Liver (tissue), 9 donors: ENCODE results near the gene LRRC28. TPM values are rescaled to one million over a fixed set of nuclear protein-coding genes. Genes with fewer than 3 reads are reported as not detected.

Source experiments
- DNase-seq: peaks from one replicate; pipeline ENCODE4 v3.0.0-alpha.2; 2017; ENCODE audit warnings: low spot score
- H3K27ac ChIP-seq, 2 donors: one replicate each; pipeline ENCODE4 v1.7.0; 2013; ENCODE audit warnings: inconsistent platforms in 2 of 2, low read length in 2 of 2, control low read depth in 1 of 2, low read depth in 1 of 2, mild to moderate bottlenecking in 1 of 2
- H3K27me3 ChIP-seq, 4 donors: one replicate each; pipeline versions ENCODE4 v1.6.1 to v1.7.0; 2013; ENCODE audit warnings: low read length in 3 of 4, inconsistent platforms in 1 of 4, mild to moderate bottlenecking in 1 of 4, moderate library complexity in 1 of 4; ENCODE audit not compliant: control insufficient read depth in 4 of 4, insufficient read depth in 4 of 4
- H3K36me3 ChIP-seq, 4 donors: one replicate each; pipeline versions ENCODE4 v1.6.1 to v1.7.0; 2013; ENCODE audit warnings: low read length in 3 of 4, mild to moderate bottlenecking in 3 of 4, low read depth in 1 of 4, moderate library complexity in 1 of 4; ENCODE audit not compliant: control insufficient read depth in 4 of 4, insufficient read depth in 3 of 4
- H3K4me1 ChIP-seq, 4 donors: one replicate each; pipeline versions ENCODE4 v1.6.1 to v1.7.0; 2013; ENCODE audit warnings: low read length in 3 of 4, mild to moderate bottlenecking in 3 of 4, moderate library complexity in 1 of 4; ENCODE audit not compliant: control insufficient read depth in 4 of 4, insufficient read depth in 4 of 4
- H3K4me3 ChIP-seq, 3 donors: one replicate each; pipeline versions ENCODE4 v1.6.1 to v1.7.0; 2013; ENCODE audit warnings: low read length in 3 of 3, control low read depth in 1 of 3, low read depth in 1 of 3, mild to moderate bottlenecking in 1 of 3
- H3K9ac ChIP-seq, 2 donors: one replicate each; pipeline ENCODE4 v1.7.0; 2013; ENCODE audit warnings: low read length in 2 of 2, mild to moderate bottlenecking in 2 of 2, moderate library complexity in 2 of 2, control low read depth in 1 of 2, low read depth in 1 of 2
- H3K9me3 ChIP-seq, 4 donors: one replicate each; pipeline versions ENCODE4 v1.6.1 to v1.7.0; 2013; ENCODE audit warnings: low read length in 3 of 4; ENCODE audit not compliant: control insufficient read depth in 4 of 4
- CTCF ChIP-seq: fragments of 150-350 bp; IDR thresholded peaks from 2 replicates; pipeline ENCODE4 v1.5.1; 2017; ENCODE audit warnings: improper control_type of control experiment, low read depth, low read length; ENCODE audit not compliant: missing input control
- EGR1 ChIP-seq, 2 donors: IDR thresholded peaks; 2 replicates each; pipeline ENCODE4 v1.6.1; 2016 to 2018; ENCODE audit warnings: antibody characterized with exemption in 2 of 2, low read depth in 2 of 2
- FOXA1 ChIP-seq: IDR thresholded peaks from 2 replicates; pipeline ENCODE4 v1.6.1; 2016; ENCODE audit warnings: antibody characterized with exemption
- FOXA2 ChIP-seq: IDR thresholded peaks from 2 replicates; pipeline ENCODE4 v1.6.1; 2016; ENCODE audit warnings: antibody characterized with exemption
- GABPA ChIP-seq, 2 donors: IDR thresholded peaks in 1 of 2; conservative IDR thresholded peaks in 1 of 2; 2 replicates each; pipeline ENCODE4 v1.6.1; 2016; ENCODE audit warnings: antibody characterized with exemption in 2 of 2, mild to moderate bottlenecking in 1 of 2, moderate library complexity in 1 of 2
- HNF4A ChIP-seq, 2 donors: conservative IDR thresholded peaks; 2 replicates each; pipeline ENCODE4 v1.6.1; 2016; ENCODE audit warnings: antibody characterized with exemption in 2 of 2, mild to moderate bottlenecking in 2 of 2
- HNF4G ChIP-seq: IDR thresholded peaks from 2 replicates; pipeline ENCODE4 v1.6.1; 2016; ENCODE audit warnings: antibody characterized with exemption
- JUND ChIP-seq, 2 donors: IDR thresholded peaks; 2 replicates each; pipeline ENCODE4 v1.6.1; 2016; ENCODE audit warnings: antibody characterized with exemption in 2 of 2
- MAX ChIP-seq: IDR thresholded peaks from 2 replicates; pipeline ENCODE4 v1.6.1; 2016; ENCODE audit warnings: antibody characterized with exemption
- NR2F2 ChIP-seq: IDR thresholded peaks from 2 replicates; pipeline ENCODE4 v1.6.1; 2016; ENCODE audit warnings: antibody characterized with exemption
- RAD21 ChIP-seq, 2 donors: IDR thresholded peaks; 2 replicates each; pipeline ENCODE4 v1.6.1; 2016; ENCODE audit warnings: antibody characterized with exemption in 2 of 2, mild to moderate bottlenecking in 2 of 2
- REST ChIP-seq: IDR thresholded peaks from 2 replicates; pipeline ENCODE4 v1.6.1; 2016; ENCODE audit warnings: antibody characterized with exemption, mild to moderate bottlenecking
- RXRA ChIP-seq, 2 donors: IDR thresholded peaks; 2 replicates each; pipeline ENCODE4 v1.6.1; 2017 to 2018; ENCODE audit warnings: antibody characterized with exemption in 2 of 2, mild to moderate bottlenecking in 1 of 2
- SP1 ChIP-seq: IDR thresholded peaks from 2 replicates; pipeline ENCODE4 v1.6.1; 2018; ENCODE audit warnings: antibody characterized with exemption, mild to moderate bottlenecking
- TAF1 ChIP-seq: conservative IDR thresholded peaks from 2 replicates; pipeline ENCODE4 v1.6.1; 2016; ENCODE audit warnings: antibody characterized with exemption, mild to moderate bottlenecking
- YY1 ChIP-seq: IDR thresholded peaks from 2 replicates; pipeline ENCODE4 v1.6.1; 2016; ENCODE audit warnings: antibody characterized with exemption, mild to moderate bottlenecking
- ZBTB33 ChIP-seq: IDR thresholded peaks from 2 replicates; pipeline ENCODE4 v1.6.1; 2016; ENCODE audit warnings: antibody characterized with exemption
- WGBS: extraction: QIAGEN DNeasy Blood & Tissue Kit; methylation state at CpG from one replicate; pipeline ENCODE4 v1.1.7; 2013; 5-methylcytosine and 5-hydroxymethylcytosine counted together
- polyA plus RNA-seq, 2 donors: library from polyadenylated mRNA; stranded (reverse) in 1 of 2; unstranded in 1 of 2; fragments of 200-250 nt in 1 of 2; fragments of >200 nt in 1 of 2; fragmentation: Nextera tagmentation in 1 of 2; extraction: Ambion mirVana in 1 of 2; gene quantifications; one replicate each; pipeline versions ENCODE4 v1.2.1 to v1.2.3, GENCODE V29; 2013 to 2015
- total RNA-seq, 2 donors: library from RNA; depleted of rRNA; stranded (reverse); fragments of >200 nt; gene quantifications; one replicate each; pipeline ENCODE4 v1.2.3, GENCODE V29; 2014
- donor health status: healthy.
- donor health status: healthy.
- donor health status: healthy.
- donor health status: healthy.
- donor health status: healthy.

LRRC28 gene
- total and polyA plus RNA-seq, 4 donors = 15.4 to 46.6 (median 41.0) TPM

DNA sequence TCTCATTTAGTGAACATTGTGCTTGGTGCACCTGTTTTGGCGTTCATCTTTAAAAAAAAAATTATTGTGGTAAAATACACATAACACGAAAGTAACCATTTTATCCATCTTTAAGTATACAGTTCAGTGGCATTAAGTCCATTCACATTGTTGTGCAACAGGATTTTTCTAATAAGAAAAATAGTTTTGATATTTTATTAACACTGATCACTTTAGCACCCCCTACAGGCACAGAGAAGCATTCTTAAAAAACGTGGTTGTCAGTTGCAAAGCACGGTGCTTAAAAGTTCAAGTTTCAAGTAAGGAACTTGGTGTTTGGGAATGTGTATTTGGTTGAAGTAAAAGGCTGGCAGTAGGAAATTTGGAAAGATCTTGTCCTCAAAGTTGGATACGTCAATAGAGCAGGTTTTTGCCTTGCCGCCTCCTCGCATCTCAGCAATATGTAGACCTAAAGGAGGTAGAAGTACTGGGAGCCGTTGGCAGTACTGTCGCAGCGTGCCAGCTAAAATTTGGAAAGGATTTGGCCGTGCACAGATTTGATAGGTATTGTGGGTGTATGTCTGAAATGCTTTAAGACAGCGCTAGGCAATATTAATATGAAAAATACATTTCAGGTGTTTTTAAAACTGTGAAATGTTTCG, 110.4 kb downstream of the LRRC28 start:
- H3K9ac ChIP-seq = no peak overlapping the region
- H3K27me3 ChIP-seq = no peaks in the 10 kb centered on the region
- no peak overlapping the region for H3K4me3 ChIP-seq
- no peaks in the 10 kb centered on the region for H3K9me3 ChIP-seq
- no peak overlapping the region for H3K27ac ChIP-seq
- H3K4me1 ChIP-seq = no peaks in the 10 kb centered on the region
- TF ChIP-seq RXRA (IDR thresholded peaks at IDR 0.05) (no peak), CTCF (peak; percentile 49), RAD21 (IDR thresholded peaks at IDR 0.05) (peak; percentile 70 to 76), EGR1 (IDR thresholded peaks at IDR 0.05; ENCODE audit: low read depth in 2 of 2) (no peak), MAX (no peak), FOXA2 (no peak), TAF1 (no peak)
- DNase-seq = no peak
- H3K36me3 ChIP-seq = peaks cover 0 to 11% (median 3%) of the 10 kb centered on the region in 4 donors
- 88% methylated on average over 13 of the region's 13 CpGs for WGBS

DNA sequence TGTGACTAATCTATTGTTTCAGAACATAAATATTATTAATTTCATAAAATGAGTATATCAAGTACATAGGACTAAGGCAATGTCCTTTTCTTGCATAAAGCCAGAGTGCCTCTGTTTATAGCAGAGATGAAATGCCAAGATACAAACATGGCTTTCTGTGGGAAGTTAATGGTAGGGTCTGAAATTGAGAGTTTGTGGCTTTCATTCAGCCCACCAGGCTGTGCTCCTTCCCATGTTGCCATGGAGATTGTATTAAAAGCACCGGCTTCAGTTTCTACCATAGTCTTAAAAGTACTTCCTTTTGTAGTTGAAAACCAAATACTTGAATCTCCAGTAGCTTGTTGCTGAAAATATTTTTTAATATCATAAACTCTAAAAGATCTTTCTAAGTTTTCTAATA, 114.0 kb downstream of the LRRC28 start:
- Histone ChIP-seq H3K4me1 (no peaks in the 10 kb centered on the region), H3K27ac (no peak overlapping the region), H3K27me3 (no peaks in the 10 kb centered on the region), H3K9ac (no peak overlapping the region), H3K36me3 (peaks cover 0 to 15% (median 8%) of the 10 kb centered on the region in 4 donors), H3K9me3 (no peaks in the 10 kb centered on the region), H3K4me3 (no peak overlapping the region)
- 88% methylated on average over 1 of the region's 1 CpG for WGBS
- DNase-seq = no peak
- TF ChIP-seq EGR1 (IDR thresholded peaks at IDR 0.05; ENCODE audit: low read depth in 2 of 2) (no peak), HNF4A (conservative IDR thresholded peaks at IDR 0.05) (no peak), FOXA1 (no peak), SP1 (no peak), NR2F2 (no peak), HNF4G (no peak), GABPA (IDR thresholded peaks at IDR 0.05 in 1 of 2, conservative IDR thresholded peaks at IDR 0.05 in 1 of 2) (no peak), REST (no peak), RAD21 (IDR thresholded peaks at IDR 0.05) (no peak), CTCF (no peak), YY1 (no peak), RXRA (IDR thresholded peaks at IDR 0.05) (no peak), JUND (IDR thresholded peaks at IDR 0.05) (no peak), MAX (no peak), FOXA2 (no peak), ZBTB33 (no peak), TAF1 (no peak)
